ENCODE results near the gene SLC2A5. TPM values are rescaled to one million over a fixed set of nuclear protein-coding genes. Genes with fewer than 3 reads are reported as not detected.

SLC2A5 gene
- total RNA-seq, 1 donor from 2014 or later = 3.6 TPM

- intact Hi-C loops (cut with micrococcal nuclease) = no loop called here
- ATAC-seq (ENCODE audit: low read depth) (no peak), DNase-seq (no peak)
- TF ChIP-seq CTCF (IDR thresholded peaks at IDR 0.05) = no peak
- H3K9me3 Mint-ChIP-seq = no peaks in the 10 kb centered on the region
- H3K36me3 Mint-ChIP-seq (ENCODE audit: low read depth) = no peaks in the 10 kb centered on the region
- POLR2A ChIA-PET = interaction anchor here (1.0 kb wide), 1 partner anchor 11 kb away, joined by 3 read pairs; no protein-coding TSS in a partner anchor
- no peak overlapping the region for H3K27ac Mint-ChIP-seq
- H3K27me3 Mint-ChIP-seq = peaks cover 11% of the 10 kb centered on the region
- peaks cover 46% of the 10 kb centered on the region for H3K4me1 Mint-ChIP-seq
- CTCF ChIA-PET = interaction anchor here (1.7 kb wide), 1 partner anchor 81 kb away, joined by 3 read pairs; no protein-coding TSS in a partner anchor
- H3K4me3 Mint-ChIP-seq = no peak overlapping the region
Observed at GRCh38 chr1:9085306-9085940, 16.0 kb upstream of the SLC2A5 start.

GRCh38 chr1:9084906-9085305 lies 15.5 kb upstream of the SLC2A5 start:
- H3K36me3 Mint-ChIP-seq (ENCODE audit: low read depth) = no peaks in the 10 kb centered on the region
- no peak for TF ChIP-seq CTCF (IDR thresholded peaks at IDR 0.05)
- H3K4me3 Mint-ChIP-seq = no peak overlapping the region
- H3K4me1 Mint-ChIP-seq = peaks cover 52% of the 10 kb centered on the region
- CTCF ChIA-PET = no interaction called here
- H3K27ac Mint-ChIP-seq = no peak overlapping the region
- no peak for ATAC-seq (ENCODE audit: low read depth)
- H3K27me3 Mint-ChIP-seq = peaks cover 12% of the 10 kb centered on the region
- intact Hi-C loops (cut with micrococcal nuclease) = loop anchor here (5.0 kb wide), 1 partner anchor 78 kb away; no protein-coding TSS in a partner anchor
- POLR2A ChIA-PET = interaction anchor here (1.0 kb wide), 1 partner anchor 12 kb away, joined by 3 read pairs; no protein-coding TSS in a partner anchor
- H3K9me3 Mint-ChIP-seq = no peaks in the 10 kb centered on the region
- DNase-seq = no peak

GRCh38 chr1:9081473-9081872 lies 12.0 kb upstream of the SLC2A5 start:
- peaks cover 79% of the 10 kb centered on the region for H3K4me1 Mint-ChIP-seq
- ATAC-seq (ENCODE audit: low read depth) = no peak
- no peak for TF ChIP-seq CTCF (IDR thresholded peaks at IDR 0.05)

GRCh38 chr1:9080705-9081291 lies 11.4 kb upstream of the SLC2A5 start:
- no peak for TF ChIP-seq CTCF (IDR thresholded peaks at IDR 0.05)
- DNase-seq (no peak), ATAC-seq (ENCODE audit: low read depth) (no peak)
- ChIA-PET POLR2A (interaction anchor here (0.6 to 1.2 kb wide), 9 partner anchors 9 to 264 kb away, joined by 3 to 9 read pairs (median 4); no protein-coding TSS in a partner anchor), CTCF (no interaction called here)
- Mint-ChIP-seq H3K36me3 (ENCODE audit: low read depth) (no peaks in the 10 kb centered on the region), H3K27me3 (peaks cover 11% of the 10 kb centered on the region), H3K27ac (no peak overlapping the region), H3K4me1 (peaks cover 85% of the 10 kb centered on the region), H3K4me3 (no peak overlapping the region), H3K9me3 (no peaks in the 10 kb centered on the region)
- intact Hi-C loops (cut with micrococcal nuclease) = loop anchor here (5.0 kb wide), 1 partner anchor 73 kb away; no protein-coding TSS in a partner anchor

More at GRCh38 chr1:9081473-9081872, 12.0 kb upstream of the SLC2A5 start:
- Mint-ChIP-seq H3K27me3 (peaks cover 11% of the 10 kb centered on the region), H3K9me3 (no peaks in the 10 kb centered on the region), H3K4me3 (no peak overlapping the region), H3K36me3 (ENCODE audit: low read depth) (no peaks in the 10 kb centered on the region), H3K27ac (no peak overlapping the region)
- intact Hi-C loops (cut with micrococcal nuclease) = loop anchor here (5.0 kb wide), 1 partner anchor 74 kb away; no protein-coding TSS in a partner anchor
- POLR2A ChIA-PET = interaction anchor here (0.6 to 1.2 kb wide), 4 partner anchors 10 to 155 kb away, joined by 3 to 9 read pairs (median 4); no protein-coding TSS in a partner anchor
- DNase-seq = no peak
- CTCF ChIA-PET = no interaction called here

Data from activated B cell treated with CpG ODN at 0.5 μM for 24 hours (primary cell).